Measurements from ENCODE around the gene KCNJ9. TPM values are rescaled to one million over a fixed set of nuclear protein-coding genes. Genes with fewer than 3 reads are reported as not detected.

KCNJ9 gene
- total RNA-seq, 1 experiment from 2014 or later, result 0.05 TPM

DNA sequence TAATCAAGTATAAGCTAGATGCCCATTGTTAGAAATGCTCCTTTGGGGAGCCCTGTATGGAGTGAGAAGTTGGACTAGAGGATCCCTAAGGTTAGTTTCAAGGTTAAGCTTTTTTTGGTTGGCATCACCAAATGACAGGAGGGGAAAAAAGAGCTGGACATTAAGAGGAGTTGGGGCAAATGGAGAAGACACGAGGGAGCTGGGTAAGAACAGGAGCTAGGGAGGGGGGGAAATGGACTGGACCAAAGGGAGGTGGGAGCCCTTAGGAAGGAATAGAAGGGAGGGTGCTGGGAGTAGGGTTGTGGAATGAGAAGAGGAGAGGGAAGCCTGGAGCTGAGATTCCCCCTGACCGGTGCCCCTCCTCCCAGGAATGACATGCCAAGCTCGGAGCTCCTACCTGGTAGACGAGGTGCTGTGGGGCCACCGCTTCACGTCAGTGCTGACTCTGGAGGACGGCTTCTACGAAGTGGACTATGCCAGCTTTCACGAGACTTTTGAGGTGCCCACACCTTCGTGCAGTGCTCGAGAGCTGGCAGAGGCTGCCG, 5.9 kb downstream of the KCNJ9 start:
- ATAC-seq (no peak), DNase-seq (ENCODE audit: low read depth, low spot score) (no peak)
- no peaks in the 10 kb centered on the region for H3K9me3 ChIP-seq (ENCODE audit: control insufficient read depth in 1 of 2, insufficient read depth in 1 of 2, low read depth in 1 of 2, low read length in 2 of 2)
- no peak overlapping the region for H3K9ac ChIP-seq (ENCODE audit: low read length)
- H3K27ac ChIP-seq (ENCODE audit: low read depth, low read length), result no peak overlapping the region
- ChIA-PET RAD21 (ENCODE audit: low non-redundant PET in 1 of 2, low total read pairs in 2 of 2, uncharacterized antibody in 2 of 2, unreplicated experiment in 2 of 2) (no interaction called here), CTCF (interaction anchor here (0.7 to 3.8 kb wide), 7 partner anchors 8 to 290 kb away, joined by 3 to 30 read pairs (median 7); partner anchors contain the start of genes IGSF8 and NHLH1), POLR2A (no interaction called here)
- H3K36me3 ChIP-seq (ENCODE audit: control insufficient read depth in 1 of 2, insufficient read depth in 2 of 2, low read length in 2 of 2), result no peaks in the 10 kb centered on the region; a peak in 2 of 4 replicates
- intact Hi-C loops (cut with micrococcal nuclease), result no loop called here
- 0 out of 2 replicates have a peak, but pooled peaks cover 4% of the 10 kb centered on the region for H3K27me3 ChIP-seq (ENCODE audit: insufficient read depth, low read length)
- no peaks in the 10 kb centered on the region for H3K79me2 ChIP-seq (ENCODE audit: insufficient read depth, low read length)
- TF ChIP-seq EZH2 (IDR thresholded peaks at IDR 0.05) (no peak), EGR1 (IDR thresholded peaks at IDR 0.05; ENCODE audit: low read depth) (no peak), CEBPB (IDR thresholded peaks at IDR 0.05; ENCODE audit: low read depth) (no peak), RAD21 (IDR thresholded peaks at IDR 0.05; ENCODE audit: low read depth) (no peak)
- TF ChIP-seq, protein P1, sequence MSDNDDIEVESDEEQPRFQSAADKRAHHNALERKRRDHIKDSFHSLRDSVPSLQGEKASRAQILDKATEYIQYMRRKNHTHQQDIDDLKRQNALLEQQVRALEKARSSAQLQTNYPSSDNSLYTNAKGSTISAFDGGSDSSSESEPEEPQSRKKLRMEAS (IDR thresholded peaks at IDR 0.05), result no peak
- TF ChIP-seq, protein P2, sequence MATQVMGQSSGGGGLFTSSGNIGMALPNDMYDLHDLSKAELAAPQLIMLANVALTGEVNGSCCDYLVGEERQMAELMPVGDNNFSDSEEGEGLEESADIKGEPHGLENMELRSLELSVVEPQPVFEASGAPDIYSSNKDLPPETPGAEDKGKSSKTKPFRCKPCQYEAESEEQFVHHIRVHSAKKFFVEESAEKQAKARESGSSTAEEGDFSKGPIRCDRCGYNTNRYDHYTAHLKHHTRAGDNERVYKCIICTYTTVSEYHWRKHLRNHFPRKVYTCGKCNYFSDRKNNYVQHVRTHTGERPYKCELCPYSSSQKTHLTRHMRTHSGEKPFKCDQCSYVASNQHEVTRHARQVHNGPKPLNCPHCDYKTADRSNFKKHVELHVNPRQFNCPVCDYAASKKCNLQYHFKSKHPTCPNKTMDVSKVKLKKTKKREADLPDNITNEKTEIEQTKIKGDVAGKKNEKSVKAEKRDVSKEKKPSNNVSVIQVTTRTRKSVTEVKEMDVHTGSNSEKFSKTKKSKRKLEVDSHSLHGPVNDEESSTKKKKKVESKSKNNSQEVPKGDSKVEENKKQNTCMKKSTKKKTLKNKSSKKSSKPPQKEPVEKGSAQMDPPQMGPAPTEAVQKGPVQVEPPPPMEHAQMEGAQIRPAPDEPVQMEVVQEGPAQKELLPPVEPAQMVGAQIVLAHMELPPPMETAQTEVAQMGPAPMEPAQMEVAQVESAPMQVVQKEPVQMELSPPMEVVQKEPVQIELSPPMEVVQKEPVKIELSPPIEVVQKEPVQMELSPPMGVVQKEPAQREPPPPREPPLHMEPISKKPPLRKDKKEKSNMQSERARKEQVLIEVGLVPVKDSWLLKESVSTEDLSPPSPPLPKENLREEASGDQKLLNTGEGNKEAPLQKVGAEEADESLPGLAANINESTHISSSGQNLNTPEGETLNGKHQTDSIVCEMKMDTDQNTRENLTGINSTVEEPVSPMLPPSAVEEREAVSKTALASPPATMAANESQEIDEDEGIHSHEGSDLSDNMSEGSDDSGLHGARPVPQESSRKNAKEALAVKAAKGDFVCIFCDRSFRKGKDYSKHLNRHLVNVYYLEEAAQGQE (IDR thresholded peaks at IDR 0.05; ENCODE audit: low read depth), result no peak
- no peak overlapping the region for H3K4me3 ChIP-seq (replicated peaks in 1 of 2; ENCODE audit: low read depth in 1 of 2, low read length in 2 of 2)
- H3K9me2 ChIP-seq (ENCODE audit: insufficient read depth), result no peaks in the 10 kb centered on the region
- H3K4me2 ChIP-seq (ENCODE audit: low read length), result no peak overlapping the region
- no peak overlapping the region for H2AFZ ChIP-seq (ENCODE audit: low read depth, low read length, poor library complexity, severe bottlenecking)
- no TSS peak for BruUV-seq (replicated peaks)
- no peaks in the 10 kb centered on the region; a peak in 1 of 4 replicates for H3K4me1 ChIP-seq (ENCODE audit: control insufficient read depth in 1 of 2, insufficient read depth in 2 of 2, low read length in 2 of 2)
- H4K20me1 ChIP-seq (ENCODE audit: insufficient read depth), result no peaks in the 10 kb centered on the region
